DND-41 (cell line): ENCODE data around the gene ANKK1.

Source experiments
- ATAC-seq: fragments of 200-7000 bp; cut with Tn5 transposase; 3 replicates; pipeline ENCODE4 v1.9.1; 2021; ENCODE audit warnings: low read depth; ENCODE audit not compliant: insufficient read depth
- DNase-seq: peaks from one replicate; pipeline ENCODE4 v3.0.0-alpha.2; 2020
- H2AFZ ChIP-seq: 2 replicates; pipeline ENCODE4 v1.6.0; 2012; ENCODE audit warnings: low read depth, low read length
- H3K27ac ChIP-seq: 2 replicates; pipeline ENCODE4 v1.5.1; 2012; ENCODE audit warnings: low read length, inconsistent platforms
- H3K27me3 ChIP-seq: fragments of 200-600 bp; sonication (generic); 2 replicates; pipeline ENCODE4 v1.6.0; 2012; ENCODE audit warnings: low read length, mild to moderate bottlenecking, inconsistent platforms; ENCODE audit not compliant: insufficient read depth, poor library complexity
- H3K36me3 ChIP-seq: 2 replicates; pipeline ENCODE4 v1.5.1; 2012; ENCODE audit warnings: low read length, inconsistent platforms; ENCODE audit not compliant: insufficient read depth
- H3K4me1 ChIP-seq: 2 replicates; pipeline ENCODE4 v1.5.1; 2012; ENCODE audit warnings: mild to moderate bottlenecking, low read length; ENCODE audit not compliant: insufficient read depth
- H3K4me2 ChIP-seq: 2 replicates; pipeline ENCODE4 v1.6.0; 2012; ENCODE audit warnings: mild to moderate bottlenecking, moderate library complexity, low read length, inconsistent platforms; ENCODE audit not compliant: insufficient read depth
- H3K4me3 ChIP-seq, 2 experiments: fragments of 200-600 bp in 1 of 2; shearing (Covaris generic) in 1 of 2; 2 replicates each; pipeline ENCODE4 v1.5.1; 2012 to 2016; ENCODE audit warnings: inconsistent platforms in 2 of 2, low read length in 2 of 2, mild to moderate bottlenecking in 2 of 2, low read depth in 1 of 2, moderate library complexity in 1 of 2
- H3K79me2 ChIP-seq: 2 replicates; pipeline ENCODE4 v1.6.0; 2012; ENCODE audit warnings: low read length, inconsistent platforms; ENCODE audit not compliant: insufficient read depth
- H3K9ac ChIP-seq: 2 replicates; pipeline ENCODE4 v1.6.0; 2012; ENCODE audit warnings: low read depth, mild to moderate bottlenecking, inconsistent platforms, low read length, moderate library complexity
- H3K9me3 ChIP-seq: 2 replicates; pipeline ENCODE4 v1.5.1; 2012; ENCODE audit warnings: low read length, moderate library complexity, mild to moderate bottlenecking, inconsistent platforms; ENCODE audit not compliant: insufficient read depth, severe bottlenecking
- H4K20me1 ChIP-seq: 2 replicates; pipeline ENCODE4 v1.6.0; 2012; ENCODE audit warnings: low read length; ENCODE audit not compliant: insufficient read depth
- EZH2 ChIP-seq: IDR thresholded peaks from 3 replicates; pipeline ENCODE4 v1.6.1; 2012; ENCODE audit warnings: borderline replicate concordance, low read depth, mild to moderate bottlenecking, moderate library complexity, low read length, inconsistent platforms; ENCODE audit not compliant: severe bottlenecking
- TF ChIP-seq, protein P1 (sequence below): IDR thresholded peaks from 2 replicates; pipeline ENCODE4 v1.5.1; 2012; ENCODE audit warnings: borderline replicate concordance, low read length, moderate library complexity, mild to moderate bottlenecking; ENCODE audit not compliant: poor library complexity, severe bottlenecking; ENCODE audit errors: extremely low read depth

The ANKK1 gene

DNA sequence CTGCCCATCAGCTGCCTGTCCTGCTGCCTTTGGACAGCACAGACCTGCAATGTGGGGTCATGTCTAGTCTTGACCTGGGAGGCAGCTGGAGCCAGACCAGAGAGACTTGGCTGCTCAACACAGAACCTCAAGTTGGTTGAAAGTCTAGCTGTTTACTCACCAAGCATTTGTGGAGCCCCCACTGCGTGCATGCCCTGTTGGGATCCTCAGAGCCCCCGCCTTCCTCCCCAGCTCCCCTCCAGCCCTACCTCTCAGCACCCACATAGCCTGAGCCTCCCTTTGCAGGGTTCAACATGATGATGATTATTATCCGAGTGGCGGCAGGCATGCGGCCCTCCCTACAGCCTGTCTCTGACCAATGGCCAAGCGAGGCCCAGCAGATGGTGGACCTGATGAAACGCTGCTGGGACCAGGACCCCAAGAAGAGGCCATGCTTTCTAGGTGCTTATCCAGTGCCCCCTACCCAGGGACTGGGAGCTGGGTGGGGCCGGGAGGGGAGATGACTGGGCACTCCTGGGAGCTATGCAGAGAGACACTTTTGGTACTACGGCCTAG, 8.3 kb downstream of the ANKK1 start:
- Histone ChIP-seq H2AFZ (no peak overlapping the region), H3K4me2 (no peak overlapping the region), H3K27me3 (peaks cover 6% of the 10 kb centered on the region), H3K27ac (no peak overlapping the region), H3K4me3 (no peak overlapping the region), H4K20me1 (no peaks in the 10 kb centered on the region), H3K4me1 (no peaks in the 10 kb centered on the region), H3K79me2 (no peaks in the 10 kb centered on the region), H3K36me3 (no peaks in the 10 kb centered on the region), H3K9ac (no peak overlapping the region), H3K9me3 (no peaks in the 10 kb centered on the region)
- DNase-seq (no peak), ATAC-seq (no peak)
- TF ChIP-seq, protein P1, sequence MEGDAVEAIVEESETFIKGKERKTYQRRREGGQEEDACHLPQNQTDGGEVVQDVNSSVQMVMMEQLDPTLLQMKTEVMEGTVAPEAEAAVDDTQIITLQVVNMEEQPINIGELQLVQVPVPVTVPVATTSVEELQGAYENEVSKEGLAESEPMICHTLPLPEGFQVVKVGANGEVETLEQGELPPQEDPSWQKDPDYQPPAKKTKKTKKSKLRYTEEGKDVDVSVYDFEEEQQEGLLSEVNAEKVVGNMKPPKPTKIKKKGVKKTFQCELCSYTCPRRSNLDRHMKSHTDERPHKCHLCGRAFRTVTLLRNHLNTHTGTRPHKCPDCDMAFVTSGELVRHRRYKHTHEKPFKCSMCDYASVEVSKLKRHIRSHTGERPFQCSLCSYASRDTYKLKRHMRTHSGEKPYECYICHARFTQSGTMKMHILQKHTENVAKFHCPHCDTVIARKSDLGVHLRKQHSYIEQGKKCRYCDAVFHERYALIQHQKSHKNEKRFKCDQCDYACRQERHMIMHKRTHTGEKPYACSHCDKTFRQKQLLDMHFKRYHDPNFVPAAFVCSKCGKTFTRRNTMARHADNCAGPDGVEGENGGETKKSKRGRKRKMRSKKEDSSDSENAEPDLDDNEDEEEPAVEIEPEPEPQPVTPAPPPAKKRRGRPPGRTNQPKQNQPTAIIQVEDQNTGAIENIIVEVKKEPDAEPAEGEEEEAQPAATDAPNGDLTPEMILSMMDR = no peak

DNA sequence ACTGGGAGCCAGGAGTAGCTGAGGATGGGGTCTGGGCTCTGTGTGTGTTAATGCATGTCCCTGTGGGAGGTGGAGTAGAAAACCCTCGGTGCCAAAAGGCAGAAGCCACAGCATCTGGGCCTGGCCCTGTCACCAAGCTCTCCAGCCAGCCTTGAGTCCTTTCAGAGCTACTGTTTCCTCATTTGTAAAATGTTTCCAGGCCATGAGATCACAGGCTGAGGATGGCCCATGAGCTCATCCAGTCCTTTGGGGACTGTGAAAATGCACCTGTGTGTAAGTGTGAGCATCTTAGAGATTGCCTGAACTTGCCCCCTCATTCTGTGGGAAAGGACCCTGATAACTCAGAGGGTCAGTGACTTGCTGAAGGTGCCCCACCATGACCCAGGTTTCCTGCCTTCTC, 9.1 kb downstream of the ANKK1 start:
- TF ChIP-seq, protein P1 = no peak
- TF ChIP-seq EZH2 = no peak
- Histone ChIP-seq H3K79me2 (no peaks in the 10 kb centered on the region), H3K4me2 (no peak overlapping the region), H3K4me3 (no peak overlapping the region), H3K9ac (no peak overlapping the region), H3K9me3 (no peaks in the 10 kb centered on the region), H2AFZ (no peak overlapping the region), H3K27me3 (peaks cover 6% of the 10 kb centered on the region), H4K20me1 (no peaks in the 10 kb centered on the region), H3K4me1 (no peaks in the 10 kb centered on the region), H3K36me3 (no peaks in the 10 kb centered on the region), H3K27ac (no peak overlapping the region)
- DNase-seq = no peak
- ATAC-seq = no peak

DNA sequence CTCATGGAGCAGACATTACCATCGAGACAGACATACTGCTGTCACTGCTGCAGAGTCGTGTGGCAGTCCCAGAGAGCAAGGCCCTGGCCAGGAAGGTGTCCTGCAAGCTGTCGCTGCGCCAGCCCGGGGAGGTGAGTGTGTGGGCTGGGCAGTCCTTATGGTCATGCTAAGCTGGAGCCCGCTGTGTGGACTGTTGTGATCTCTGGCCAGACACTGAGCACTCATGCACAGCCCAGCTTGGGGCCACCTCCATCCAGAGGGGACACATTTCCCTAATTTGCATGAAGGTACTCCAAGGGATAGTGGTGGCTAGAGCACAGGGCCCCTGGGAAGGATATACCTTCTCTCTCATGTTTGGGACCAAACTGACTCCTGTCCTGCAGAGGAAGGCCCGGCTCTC, 9.6 kb downstream of the ANKK1 start:
- no peaks in the 10 kb centered on the region for H3K9me3 ChIP-seq
- DNase-seq (no peak), ATAC-seq (no peak)
- H3K4me3 ChIP-seq = no peak overlapping the region
- H3K4me2 ChIP-seq = no peak overlapping the region
- no peak overlapping the region for H2AFZ ChIP-seq
- no peaks in the 10 kb centered on the region for H4K20me1 ChIP-seq
- no peak overlapping the region for H3K27ac ChIP-seq
- H3K4me1 ChIP-seq = no peaks in the 10 kb centered on the region
- TF ChIP-seq, protein P1 = no peak
- TF ChIP-seq EZH2 = no peak
- H3K36me3 ChIP-seq = no peaks in the 10 kb centered on the region
- H3K9ac ChIP-seq = no peak overlapping the region
- H3K27me3 ChIP-seq = peaks cover 6% of the 10 kb centered on the region
- no peaks in the 10 kb centered on the region for H3K79me2 ChIP-seq

DNA sequence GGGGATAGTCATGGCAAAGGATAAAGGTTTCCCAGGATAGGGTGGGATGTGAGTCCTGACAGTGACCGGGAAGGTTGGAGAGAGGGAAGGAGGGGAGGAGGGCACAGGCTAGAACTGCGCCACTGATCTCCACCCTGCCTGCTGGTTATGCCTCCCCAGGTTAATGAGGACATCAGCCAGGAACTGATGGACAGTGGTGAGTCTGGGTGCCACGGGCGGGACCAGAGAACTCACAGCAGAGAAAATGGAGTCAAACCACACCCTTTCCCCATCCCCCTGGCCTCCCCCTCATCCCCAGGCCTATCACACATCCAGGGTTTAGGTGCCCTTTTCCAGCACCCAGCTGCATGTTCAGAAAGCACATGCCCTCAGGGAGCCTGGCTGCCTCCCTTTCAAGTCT, 10.2 kb downstream of the ANKK1 start:
- ATAC-seq (no peak), DNase-seq (no peak)
- no peaks in the 10 kb centered on the region for H4K20me1 ChIP-seq
- H3K9ac ChIP-seq = no peak overlapping the region
- no peak overlapping the region for H3K4me3 ChIP-seq
- H3K4me1 ChIP-seq = no peaks in the 10 kb centered on the region
- peaks cover 6% of the 10 kb centered on the region for H3K27me3 ChIP-seq
- no peak overlapping the region for H3K27ac ChIP-seq
- TF ChIP-seq, protein P1 = no peak
- TF ChIP-seq EZH2 = no peak
- H2AFZ ChIP-seq = no peak overlapping the region
- H3K79me2 ChIP-seq = no peaks in the 10 kb centered on the region
- no peak overlapping the region for H3K4me2 ChIP-seq
- no peaks in the 10 kb centered on the region for H3K36me3 ChIP-seq
- no peaks in the 10 kb centered on the region for H3K9me3 ChIP-seq
